ENCODE measurements around the gene NTMT1.
"Not testable (repeated sequence)": the region's sequence is repeated elsewhere in the genome, so short reads cannot be mapped to it uniquely, and the experiment has no call there.

The NTMT1 gene

DNA sequence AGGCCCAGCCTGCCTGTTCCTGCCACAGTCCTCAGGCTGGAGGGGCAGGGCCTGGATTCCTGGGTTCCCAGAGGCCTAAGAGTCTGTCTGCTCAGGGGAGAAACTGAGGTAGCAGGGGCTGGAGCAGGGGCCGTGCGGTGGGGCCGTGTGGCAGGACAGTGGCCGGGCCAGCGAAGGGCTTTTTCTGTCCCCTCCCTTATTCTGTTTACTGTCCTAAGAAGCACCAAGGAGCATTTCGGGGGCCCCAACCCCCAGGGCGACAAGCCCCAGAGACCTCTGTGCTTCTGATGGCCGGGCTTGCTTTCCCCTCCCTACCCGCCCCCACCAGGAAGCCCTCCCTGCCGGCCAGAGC lies 22.8 kb downstream of the NTMT1 start:
- no peak for TF ChIP-seq Cebpa-rat (IDR thresholded peaks at IDR 0.05)
- no peak overlapping the region for H3K9ac ChIP-seq
- H3K4me2 ChIP-seq = no peak overlapping the region
- no peak overlapping the region for H3K27ac ChIP-seq
- no peaks in the 10 kb centered on the region for H3K36me3 ChIP-seq
- no peaks in the 10 kb centered on the region; the same call in 1 of the 2 replicates for H4K20me1 ChIP-seq
- H3K4me3 ChIP-seq = no peak overlapping the region
- peaks cover under 1% of the 10 kb centered on the region; the same call in 1 of the 2 replicates for H3K27me3 ChIP-seq
- peaks cover 10% of the 10 kb centered on the region; the same call in 1 of the 2 replicates for H3K4me1 ChIP-seq
- H3K9me3 ChIP-seq = no peaks in the 10 kb centered on the region

DNA sequence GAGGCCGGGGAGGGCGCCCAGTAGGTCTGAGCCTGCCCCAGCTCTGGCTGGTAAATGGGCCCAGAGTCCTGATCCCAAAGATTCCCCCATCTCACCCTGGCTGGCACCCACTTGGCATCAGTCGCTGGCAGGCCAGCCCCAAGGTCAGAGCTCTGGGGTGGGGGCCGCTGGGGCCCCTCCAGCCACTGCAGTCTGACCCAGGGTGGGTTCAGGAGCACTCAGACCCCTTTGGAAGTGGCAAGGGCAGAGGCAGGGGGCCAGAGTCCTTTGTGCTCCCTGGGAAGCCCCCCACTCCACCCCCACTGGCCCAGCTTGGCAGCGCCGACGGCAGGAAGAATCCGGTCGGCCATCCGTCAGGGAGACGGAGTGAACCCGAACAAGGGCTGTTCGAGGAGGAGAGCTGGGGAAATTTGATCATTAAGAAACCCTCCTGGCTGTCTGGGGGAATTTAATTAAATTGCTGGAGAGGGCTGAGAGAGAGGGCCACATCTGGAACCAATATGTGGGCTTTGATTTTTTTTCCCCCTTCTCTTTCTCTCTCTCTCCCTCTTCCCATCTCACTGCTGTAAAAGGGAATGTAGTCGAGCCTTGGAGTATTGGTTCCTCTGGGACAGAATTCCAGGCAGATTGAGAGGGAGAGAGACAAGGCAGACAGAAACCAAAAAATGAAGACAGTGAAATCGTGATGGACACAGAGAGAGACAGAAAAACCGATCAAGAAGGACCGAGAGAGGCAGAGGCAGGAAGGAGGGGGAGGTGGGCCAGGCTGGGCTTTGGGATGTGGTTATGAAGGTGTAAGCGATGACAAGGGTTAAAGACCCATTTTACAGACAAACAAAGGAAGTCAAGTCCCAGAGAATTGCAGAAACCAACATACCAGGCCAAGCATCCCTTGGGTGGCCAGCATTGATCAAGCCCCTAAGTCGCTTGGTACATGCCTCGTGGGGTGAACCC lies 24.0 kb downstream of the NTMT1 start:
- Histone ChIP-seq H3K4me2 (no peak overlapping the region), H3K27ac (no peak overlapping the region), H3K4me1 (peaks cover 21% of the 10 kb centered on the region), H3K4me3 (no peak overlapping the region), H3K9me3 (no peaks in the 10 kb centered on the region), H3K27me3 (peaks cover 13% of the 10 kb centered on the region), H4K20me1 (no peaks in the 10 kb centered on the region; the same call in 1 of the 2 replicates), H3K36me3 (no peaks in the 10 kb centered on the region), H3K9ac (no peak overlapping the region)
- no peak for TF ChIP-seq Cebpa-rat (IDR thresholded peaks at IDR 0.05)

DNA sequence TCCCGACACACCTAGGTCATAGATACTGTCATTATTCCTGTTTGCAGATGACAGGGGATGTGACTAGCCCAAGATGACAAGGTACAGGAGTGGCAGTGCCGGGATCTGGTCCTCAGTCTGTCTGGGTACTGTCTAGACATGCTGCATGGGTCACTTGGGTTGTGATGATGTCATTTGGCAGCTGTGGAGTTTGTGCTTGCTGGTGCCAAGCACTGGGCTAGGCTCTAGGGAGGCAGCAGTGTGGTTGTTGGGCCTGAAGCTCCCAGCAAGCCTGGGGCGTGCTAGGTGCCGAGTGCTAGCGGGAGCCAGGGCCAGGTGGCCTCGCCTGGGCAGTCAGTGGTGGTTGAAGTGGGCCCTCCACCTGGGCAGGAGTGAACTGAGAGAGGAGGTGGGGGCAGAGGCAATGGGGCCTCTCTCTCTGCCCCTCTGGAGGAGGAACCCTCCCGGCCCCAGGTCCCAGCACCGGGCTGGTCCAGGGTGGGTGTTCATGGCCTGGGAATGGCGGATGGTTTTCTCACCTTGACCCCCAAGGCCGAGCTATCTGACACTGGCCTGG lies 24.8 kb downstream of the NTMT1 start:
- H3K36me3 ChIP-seq = no peaks in the 10 kb centered on the region
- H3K4me1 ChIP-seq = peaks cover 27% of the 10 kb centered on the region
- H3K9me3 ChIP-seq = no peaks in the 10 kb centered on the region
- H3K27ac ChIP-seq = no peak overlapping the region
- H3K9ac ChIP-seq = no peak overlapping the region
- no peaks in the 10 kb centered on the region; the same call in 1 of the 2 replicates for H4K20me1 ChIP-seq
- H3K4me2 ChIP-seq = no peak overlapping the region
- peaks cover 13% of the 10 kb centered on the region for H3K27me3 ChIP-seq
- no peak overlapping the region for H3K4me3 ChIP-seq
- TF ChIP-seq Cebpa-rat (IDR thresholded peaks at IDR 0.05) = no peak

DNA sequence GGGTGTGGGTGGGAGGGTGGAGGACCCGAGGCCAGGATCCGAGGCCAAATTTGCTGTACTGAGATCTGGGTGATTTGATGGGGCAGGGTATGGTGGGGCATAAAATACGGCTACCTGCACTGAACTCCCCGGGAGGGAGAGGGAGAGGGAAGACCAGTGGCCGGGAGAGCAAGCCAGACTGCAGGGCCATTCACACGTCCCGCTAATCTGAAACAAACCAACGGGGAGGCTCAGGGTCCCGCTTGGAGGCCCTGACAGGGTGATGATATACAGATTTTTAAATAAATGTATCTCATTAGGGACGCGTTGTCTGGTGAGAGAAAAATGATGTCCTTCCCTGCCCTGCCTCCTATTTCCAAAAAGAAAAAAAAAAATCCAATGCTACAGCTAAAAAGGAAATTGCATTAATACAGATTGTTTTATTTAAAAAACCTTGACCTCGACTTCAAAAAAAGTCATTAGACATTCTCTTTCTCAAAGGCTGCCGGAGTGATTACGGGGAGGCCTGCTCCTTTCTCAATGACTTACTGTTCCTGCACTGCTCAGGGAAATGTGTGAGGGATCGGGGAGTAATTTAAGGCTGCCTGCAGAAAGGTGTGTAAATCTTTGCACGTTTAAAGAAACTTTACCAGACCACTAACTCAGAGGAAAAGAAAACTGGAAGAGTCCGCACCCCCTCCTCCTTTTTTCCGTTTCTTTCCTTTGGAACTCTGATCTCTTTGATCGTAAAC lies 28.0 kb downstream of the NTMT1 start:
- no peaks in the 10 kb centered on the region for H3K36me3 ChIP-seq
- peak overlapping the region; percentile 75 for H3K4me2 ChIP-seq
- no peak overlapping the region for H3K4me3 ChIP-seq
- H3K9ac ChIP-seq = no peak overlapping the region
- no peak overlapping the region for H3K27ac ChIP-seq
- peaks cover 13% of the 10 kb centered on the region for H3K27me3 ChIP-seq
- TF ChIP-seq Cebpa-rat (IDR thresholded peaks at IDR 0.05) = no peak
- no peaks in the 10 kb centered on the region; the same call in 1 of the 2 replicates for H4K20me1 ChIP-seq
- peaks cover 27% of the 10 kb centered on the region for H3K4me1 ChIP-seq
- H3K9me3 ChIP-seq = no peaks in the 10 kb centered on the region

DNA sequence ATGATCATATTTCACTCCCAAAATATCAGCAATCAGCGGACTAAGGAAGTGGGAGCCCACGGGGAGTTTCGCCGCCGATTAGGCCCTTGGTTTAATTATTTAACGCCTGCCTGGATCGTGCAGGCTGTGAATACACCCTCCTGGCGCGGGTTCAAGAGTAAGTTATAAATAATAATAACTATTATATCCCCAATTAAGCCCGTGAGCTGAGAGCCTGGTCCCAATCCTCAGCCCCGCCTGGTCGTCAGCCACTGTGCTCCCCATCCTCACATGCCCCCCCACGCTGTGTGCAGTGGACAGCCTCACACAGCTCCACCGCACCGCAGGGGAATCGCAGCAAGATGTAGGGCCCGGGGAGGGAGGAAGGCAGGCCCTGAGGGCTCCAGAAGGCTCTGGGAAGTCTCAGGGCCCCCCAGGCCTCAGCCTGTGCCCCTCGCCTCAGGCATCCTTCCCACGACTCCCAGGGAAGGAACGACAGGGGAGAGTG lies 28.6 kb downstream of the NTMT1 start:
- no peaks in the 10 kb centered on the region for H3K36me3 ChIP-seq
- H3K9ac ChIP-seq = no peak overlapping the region
- TF ChIP-seq Cebpa-rat (IDR thresholded peaks at IDR 0.05) = no peak
- H4K20me1 ChIP-seq = no peaks in the 10 kb centered on the region; the same call in 1 of the 2 replicates
- no peaks in the 10 kb centered on the region for H3K9me3 ChIP-seq
- no peak overlapping the region for H3K27ac ChIP-seq
- no peak overlapping the region for H3K4me3 ChIP-seq
- H3K4me2 ChIP-seq = peak overlapping the region; percentile 75
- H3K27me3 ChIP-seq = peaks cover 13% of the 10 kb centered on the region
- H3K4me1 ChIP-seq = peaks cover 27% of the 10 kb centered on the region

DNA sequence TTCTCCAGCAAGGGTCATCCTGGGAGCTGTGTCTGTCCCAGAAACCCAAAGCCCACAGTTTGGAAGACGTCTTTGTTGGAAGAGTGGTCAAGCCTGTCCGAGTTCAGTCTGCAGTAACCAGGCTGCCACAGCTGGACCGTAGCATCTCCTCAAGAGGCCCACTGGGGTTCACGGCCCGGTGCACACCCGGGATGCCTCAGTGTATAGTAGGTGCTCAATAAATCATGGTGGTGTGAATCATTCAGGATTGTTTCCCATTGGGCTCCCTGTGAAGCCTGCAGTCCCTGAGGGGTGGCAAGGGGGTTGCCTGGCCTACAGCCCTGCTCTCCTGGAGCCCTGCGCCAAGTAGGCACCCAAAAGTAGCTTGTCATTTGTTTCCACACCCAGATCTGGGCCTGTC lies 29.2 kb downstream of the NTMT1 start:
- H3K9me3 ChIP-seq = no peaks in the 10 kb centered on the region
- H3K27ac ChIP-seq = no peak overlapping the region
- H3K9ac ChIP-seq = no peak overlapping the region
- no peak for TF ChIP-seq Cebpa-rat (IDR thresholded peaks at IDR 0.05)
- peak overlapping the region; percentile 75 for H3K4me2 ChIP-seq
- H3K27me3 ChIP-seq = peaks cover 13% of the 10 kb centered on the region
- no peak overlapping the region for H3K4me3 ChIP-seq
- no peaks in the 10 kb centered on the region; the same call in 1 of the 2 replicates for H4K20me1 ChIP-seq
- H3K36me3 ChIP-seq = no peaks in the 10 kb centered on the region
- peaks cover 27% of the 10 kb centered on the region for H3K4me1 ChIP-seq

DNA sequence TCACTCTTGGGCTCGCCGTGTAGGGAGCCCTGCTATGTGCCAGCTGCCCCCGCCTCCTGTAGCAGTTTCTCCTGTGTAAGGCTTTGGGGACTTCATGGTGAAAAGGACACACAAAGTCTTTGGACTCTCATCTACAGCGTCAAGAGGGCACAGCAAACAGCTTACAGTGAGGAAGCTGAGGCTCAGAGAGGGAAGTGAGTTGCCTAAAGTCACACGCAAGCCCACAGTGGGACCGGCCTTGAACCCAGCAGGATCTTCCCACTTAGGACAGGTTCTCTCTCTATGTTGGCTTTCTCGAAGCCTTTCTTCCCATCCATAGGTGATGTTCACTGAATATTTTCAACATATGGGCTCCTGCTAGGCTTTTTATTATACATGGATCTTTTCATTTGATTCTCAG lies 29.7 kb downstream of the NTMT1 start:
- Histone ChIP-seq H3K27me3 (peaks cover 13% of the 10 kb centered on the region), H3K9ac (no peak overlapping the region), H3K4me2 (no peak overlapping the region), H3K4me1 (peaks cover 27% of the 10 kb centered on the region), H4K20me1 (no peaks in the 10 kb centered on the region; the same call in 1 of the 2 replicates), H3K4me3 (no peak overlapping the region), H3K27ac (no peak overlapping the region), H3K36me3 (no peaks in the 10 kb centered on the region), H3K9me3 (no peaks in the 10 kb centered on the region)
- TF ChIP-seq Cebpa-rat (IDR thresholded peaks at IDR 0.05) = no peak

DNA sequence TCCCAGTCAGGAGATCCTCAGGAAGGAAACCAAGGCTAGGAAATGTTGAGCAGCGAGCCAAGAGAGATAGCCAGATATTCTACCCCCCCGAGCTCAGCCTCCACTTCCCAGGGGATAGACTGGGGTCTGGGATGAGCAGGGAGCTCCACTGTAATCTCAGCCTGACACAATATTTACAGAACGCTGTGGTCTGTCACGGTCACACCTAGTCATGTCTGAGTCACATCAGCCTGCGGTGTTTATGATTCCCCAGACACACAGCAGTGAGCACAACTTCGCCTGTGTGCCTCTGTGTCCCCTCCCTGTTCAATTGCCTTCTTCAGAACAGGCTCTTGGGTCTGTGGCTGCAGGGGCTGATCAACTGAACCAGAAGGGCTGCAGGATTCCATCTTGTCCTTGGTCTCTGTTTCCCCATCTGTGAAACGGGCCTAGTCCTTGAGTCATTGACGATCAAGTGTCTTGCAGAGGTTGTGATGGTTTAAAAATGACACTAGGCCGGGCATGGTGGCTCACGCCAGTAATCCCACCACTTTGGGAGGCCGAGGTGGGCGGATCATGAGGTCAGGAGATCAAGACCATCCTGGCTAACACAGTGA lies 30.9 kb downstream of the NTMT1 start:
- no peak for TF ChIP-seq Cebpa-rat (IDR thresholded peaks at IDR 0.05)
- no peaks in the 10 kb centered on the region for H4K20me1 ChIP-seq
- no peak overlapping the region for H3K4me3 ChIP-seq
- H3K4me2 ChIP-seq = no peak overlapping the region
- H3K27me3 ChIP-seq = peaks cover 13% of the 10 kb centered on the region
- no peak overlapping the region for H3K9ac ChIP-seq
- H3K4me1 ChIP-seq = peaks cover 27% of the 10 kb centered on the region
- no peak overlapping the region for H3K27ac ChIP-seq
- H3K36me3 ChIP-seq = no peaks in the 10 kb centered on the region
- H3K9me3 ChIP-seq = no peaks in the 10 kb centered on the region

DNA sequence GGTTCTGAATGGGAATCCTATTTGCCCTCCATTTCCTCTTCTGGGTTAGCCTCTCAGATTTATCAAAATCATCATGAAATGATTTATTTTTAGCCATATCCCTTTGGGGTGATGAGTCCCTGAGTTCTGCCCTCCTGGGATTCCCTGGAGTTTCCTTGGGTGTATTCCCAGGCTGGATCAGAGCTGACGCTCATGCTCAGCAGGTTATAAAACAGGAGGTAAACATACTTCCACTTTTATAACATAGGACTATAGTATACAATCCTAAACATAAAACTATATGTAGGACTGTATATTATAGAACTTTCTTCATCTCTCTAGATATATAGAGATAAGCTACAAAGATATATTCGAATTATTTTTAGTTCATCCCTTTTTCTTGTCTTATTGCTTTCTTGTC lies 35.1 kb downstream of the NTMT1 start:
- Histone ChIP-seq H3K36me3 (no peaks in the 10 kb centered on the region), H3K27ac (no peak overlapping the region), H4K20me1 (no peaks in the 10 kb centered on the region), H3K27me3 (peaks cover 28% of the 10 kb centered on the region), H3K4me3 (no peak overlapping the region), H3K4me2 (no peak overlapping the region), H3K9ac (no peak overlapping the region), H3K4me1 (no peaks in the 10 kb centered on the region), H3K9me3 (no peaks in the 10 kb centered on the region)
- no peak for TF ChIP-seq Cebpa-rat (IDR thresholded peaks at IDR 0.05)

DNA sequence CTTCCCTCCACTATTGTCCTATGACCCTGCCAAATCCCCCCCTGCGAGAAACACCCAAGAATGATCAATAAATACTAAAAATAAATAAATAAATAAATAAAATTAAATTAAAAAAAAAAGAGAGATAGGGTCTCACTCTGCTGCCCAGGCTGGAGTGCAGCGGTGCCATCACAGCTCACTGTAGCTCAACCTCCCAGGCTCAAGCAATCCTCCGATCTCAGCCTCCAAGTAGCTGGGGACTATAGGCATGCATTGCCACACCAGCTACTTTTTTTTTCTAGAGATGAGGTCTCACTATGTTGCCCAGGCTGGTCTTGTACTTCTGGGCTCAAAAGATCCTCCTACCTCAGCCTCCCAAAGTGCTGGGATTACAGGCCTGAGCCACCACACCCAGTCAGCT lies 36.3 kb downstream of the NTMT1 start:
- peaks cover 39% of the 10 kb centered on the region for H3K27me3 ChIP-seq
- H3K4me2 ChIP-seq = not testable (repeated sequence)

More for the DNA sequence above, 36.3 kb downstream of the NTMT1 start:
- H3K4me1 ChIP-seq, H3K9me3 ChIP-seq, H3K9ac ChIP-seq, H3K27ac ChIP-seq, H3K36me3 ChIP-seq, H3K4me3 ChIP-seq, H4K20me1 ChIP-seq: not testable (repeated sequence)
